Measurements from ENCODE around the gene PRR19. TPM values are rescaled to one million over a fixed set of nuclear protein-coding genes. Genes with fewer than 3 reads are reported as not detected.
A peak's percentile ranks its signal among the peaks of the same experiment; 100 is the strongest.
"Not testable (repeated sequence)": the region's sequence is repeated elsewhere in the genome, so short reads cannot be mapped to it uniquely, and the experiment has no call there.

The PRR19 gene
- total RNA-seq, 6 donors from 2014 or later, result 0.40 to 1.4 (median 0.61) TPM; not detected in 3

- Histone ChIP-seq H3K36me3 (peaks cover 0 to 2% (median 0%) of the 10 kb centered on the region in 4 donors), H3K9me3 (no peaks in the 10 kb centered on the region), H3K27ac (peak within 1 kb of the TSS; percentile 98 to 100 (median 100)), H3K4me3 (peak within 1 kb of the TSS; percentile 55 to 100 (median 76)), H3K27me3 (no peaks in the 10 kb centered on the region), H3K4me1 (peaks cover 39 to 48% (median 45%) of the 10 kb centered on the region in 4 donors)
- peak; percentile 94 to 99 for DNase-seq
- peak in 3 of 4 donors; percentile 94 to 99 (median 96) for TF ChIP-seq POLR2A (IDR thresholded peaks at IDR 0.05)
- peak in 1 of 4 donors; percentile 36 for TF ChIP-seq EP300 (IDR thresholded peaks at IDR 0.05)
- peak; percentile 96 to 99 for TF ChIP-seq POLR2AphosphoS5 (IDR thresholded peaks at IDR 0.05)
- peak in 2 of 6 experiments; percentile 11 to 34 for TF ChIP-seq CTCF (IDR thresholded peaks at IDR 0.05)
- 0% methylated on average over 51 of the region's 75 CpGs; no CpG with 5 or more reads in 1 of the 2 donors for WGBS, 2 donors
- peak; percentile 93 for ATAC-seq (ENCODE audit: low FRiP score in 2 of 2)
Observed at GRCh38 chr19:42254850-42255765, 46.8 kb upstream of the PRR19 start, which contains the start of gene ERF. Gene ERF, minus strand, starts transcription at chr19:42255128. Its CDS starts 129 bp downstream, at chr19:42254999.

GRCh38 chr19:42255766-42256745, 45.9 kb upstream of the PRR19 start:
- Histone ChIP-seq H3K36me3 (no peaks in the 10 kb centered on the region), H3K27me3 (no peaks in the 10 kb centered on the region), H3K4me3 (peak overlapping the region; percentile 55 to 100 (median 76)), H3K4me1 (peaks cover 29 to 39% (median 35%) of the 10 kb centered on the region in 4 donors), H3K9me3 (no peaks in the 10 kb centered on the region), H3K27ac (peak overlapping the region; percentile 98 to 100 (median 100))
- 7 to 10% methylated on average over 37 to 38 of the region's 38 CpGs for WGBS, 2 donors
- no peak for TF ChIP-seq EP300 (IDR thresholded peaks at IDR 0.05)
- no peak for TF ChIP-seq POLR2AphosphoS5 (IDR thresholded peaks at IDR 0.05)
- no peak for TF ChIP-seq POLR2A (IDR thresholded peaks at IDR 0.05)
- TF ChIP-seq CTCF (IDR thresholded peaks at IDR 0.05), result no peak
- DNase-seq (peak in 1 of 2 donors; percentile 84), ATAC-seq (ENCODE audit: low FRiP score in 2 of 2) (peak; percentile 18 to 38)

DNA sequence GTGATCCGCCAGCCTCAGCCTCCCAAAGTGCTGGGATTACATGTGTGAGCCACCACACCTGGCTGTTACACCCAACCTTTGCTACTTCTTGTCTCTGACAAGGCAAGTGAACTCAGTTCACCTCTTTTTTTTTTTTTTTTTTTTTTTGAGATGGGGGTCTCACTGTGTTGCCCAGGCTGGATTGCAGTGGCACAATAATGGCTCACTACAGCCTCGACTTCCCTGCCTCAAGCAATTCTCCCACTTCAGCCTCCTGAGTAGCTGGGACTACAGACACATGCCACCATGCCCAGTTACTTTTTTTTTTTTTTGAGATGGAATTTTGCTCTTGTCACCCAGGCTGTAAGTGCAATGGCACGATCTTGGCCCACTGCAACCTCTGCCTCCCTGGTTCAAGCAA, 44.1 kb upstream of the PRR19 start:
- ATAC-seq (ENCODE audit: low FRiP score in 2 of 2); H3K9me3 ChIP-seq; DNase-seq; H3K27me3 ChIP-seq; H3K36me3 ChIP-seq; H3K27ac ChIP-seq; H3K4me3 ChIP-seq: not testable (repeated sequence)
- 81 to 82% methylated on average over 3 of the region's 3 CpGs for WGBS, 2 donors
- H3K4me1 ChIP-seq, result peaks cover 11 to 21% (median 17%) of the 10 kb centered on the region in 4 donors

GRCh38 chr19:42261763-42262162, 40.2 kb upstream of the PRR19 start:
- WGBS, 2 donors, result 91 to 94% methylated on average over 3 of the region's 3 CpGs
- ATAC-seq (ENCODE audit: low FRiP score in 2 of 2), result no peak
- H3K4me1 ChIP-seq, result peaks cover 0 to 1% (median under 1%) of the 10 kb centered on the region in 4 donors

DNA sequence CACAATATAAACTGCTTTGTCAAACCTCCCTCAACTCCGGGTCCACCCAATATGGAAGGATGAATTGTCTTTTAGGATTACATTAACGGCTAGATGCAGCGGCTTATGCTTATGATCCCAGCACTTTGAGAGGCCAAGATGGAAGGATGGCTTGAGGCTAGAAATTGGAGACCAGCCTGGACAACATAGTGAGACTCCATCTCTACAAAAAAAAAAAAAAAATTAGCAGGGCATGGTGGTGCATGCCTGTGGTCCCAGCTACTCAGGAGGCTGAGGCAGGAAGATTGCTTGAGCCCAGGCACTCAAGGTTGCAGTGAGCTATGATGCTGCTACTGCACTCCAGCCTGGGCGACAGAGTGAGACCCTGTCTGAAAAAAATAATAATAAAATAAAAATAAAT, 35.8 kb upstream of the PRR19 start:
- not testable (repeated sequence) for H3K27ac ChIP-seq; H3K4me3 ChIP-seq; ATAC-seq (ENCODE audit: low FRiP score in 2 of 2); H3K9me3 ChIP-seq; DNase-seq; H3K27me3 ChIP-seq; H3K36me3 ChIP-seq
- WGBS, 2 donors, result 93% methylated on average over 4 of the region's 4 CpGs
- H3K4me1 ChIP-seq, result peaks cover 18 to 26% (median 21%) of the 10 kb centered on the region in 4 donors

More at GRCh38 chr19:42261763-42262162, 40.2 kb upstream of the PRR19 start:
- no peaks in the 10 kb centered on the region for H3K27me3 ChIP-seq
- H3K36me3 ChIP-seq, result no peaks in the 10 kb centered on the region
- no peaks in the 10 kb centered on the region for H3K9me3 ChIP-seq
- no peak overlapping the region for H3K27ac ChIP-seq
- no peak for DNase-seq
- TF ChIP-seq EP300 (IDR thresholded peaks at IDR 0.05) (no peak), POLR2A (IDR thresholded peaks at IDR 0.05) (no peak), CTCF (IDR thresholded peaks at IDR 0.05) (no peak), POLR2AphosphoS5 (IDR thresholded peaks at IDR 0.05) (no peak)
- no peak overlapping the region for H3K4me3 ChIP-seq

- H3K4me1 ChIP-seq, result peaks cover 23 to 35% (median 27%) of the 10 kb centered on the region in 4 donors
- H3K36me3 ChIP-seq; ATAC-seq (ENCODE audit: low FRiP score in 2 of 2); H3K9me3 ChIP-seq; H3K27me3 ChIP-seq; H3K4me3 ChIP-seq: not testable (repeated sequence)
- DNase-seq, result peak in 1 of 2 donors; percentile 21
- H3K27ac ChIP-seq, result peak overlapping the region in 1 of 4 donors; percentile 98
- 93 to 94% methylated on average over 25 of the region's 25 CpGs for WGBS, 2 donors
Observed at GRCh38 chr19:42266928-42267603, 34.9 kb upstream of the PRR19 start.

All from upper lobe of left lung (tissue), 6 donors.